HepG2 (cell line): ENCODE measurements around the gene CORO1A. TPM values are rescaled to one million over a fixed set of nuclear protein-coding genes. Genes with fewer than 3 reads are reported as not detected.

ENCODE experiments used
- CBX2 ChIP-seq, 2 experiments: fragments of 200-600 bp in 1 of 2; sonication (generic); formaldehyde crosslinking in 1 of 2; IDR thresholded peaks; 2 replicates each; pipeline versions ENCODE4 v1.7.0 to v1.8.1; 2018 to 2022; ENCODE audit warnings: low read depth in 2 of 2, low read length in 1 of 2, mild to moderate bottlenecking in 1 of 2, missing genetic modification reagents in 1 of 2
- ERF ChIP-seq: IDR thresholded peaks from 2 replicates; pipeline ENCODE4 v1.6.1; 2018; ENCODE audit warnings: missing biosample characterization, missing genetic modification reagents
- HNF1B ChIP-seq: sonication (generic); formaldehyde crosslinking; IDR thresholded peaks from 2 replicates; pipeline ENCODE4 v1.5.1; 2020; ENCODE audit warnings: mild to moderate bottlenecking, moderate library complexity, missing genetic modification reagents
- IRF1 ChIP-seq: sonication (generic); formaldehyde crosslinking; IDR thresholded peaks from 2 replicates; pipeline ENCODE4 v1.4.0; 2020; ENCODE audit warnings: low read depth, mild to moderate bottlenecking, missing genetic modification reagents
- KAT8 ChIP-seq: IDR thresholded peaks from 2 replicates; pipeline ENCODE4 v1.6.1; 2016; ENCODE audit warnings: missing genetic modification reagents, missing compliant biosample characterization
- KMT2B ChIP-seq: IDR thresholded peaks from 2 replicates; pipeline ENCODE4 v1.6.1; 2016; ENCODE audit warnings: missing genetic modification reagents, missing compliant biosample characterization
- MED13 ChIP-seq: sonication (generic); formaldehyde crosslinking; IDR thresholded peaks from 2 replicates; pipeline ENCODE4 v1.5.0; 2020; ENCODE audit warnings: missing genetic modification reagents
- PLRG1 ChIP-seq: fragments of 450-650 bp; conservative IDR thresholded peaks from 2 replicates; pipeline ENCODE4 v1.6.1; 2016
- SAP130 ChIP-seq: IDR thresholded peaks from 2 replicates; pipeline ENCODE4 v1.6.1; 2016; ENCODE audit warnings: low read depth
- SP140L ChIP-seq: sonication (generic); formaldehyde crosslinking; IDR thresholded peaks from 2 replicates; pipeline ENCODE4 v1.4.0; 2020; ENCODE audit warnings: missing genetic modification reagents, borderline replicate concordance
- THAP9 ChIP-seq: sonication (generic); formaldehyde crosslinking; IDR thresholded peaks from 2 replicates; pipeline ENCODE4; 2020; ENCODE audit warnings: missing genetic modification reagents, mild to moderate bottlenecking, borderline replicate concordance
- YEATS4 ChIP-seq: sonication (generic); formaldehyde crosslinking; IDR thresholded peaks from 2 replicates; pipeline ENCODE4 v1.4.0; 2020; ENCODE audit warnings: missing genetic modification reagents, borderline replicate concordance
- ZBTB25 ChIP-seq: IDR thresholded peaks from 2 replicates; pipeline ENCODE4 v1.6.1; 2018; ENCODE audit warnings: missing genetic modification reagents
- ZNF124 ChIP-seq: sonication (generic); formaldehyde crosslinking; IDR thresholded peaks from 2 replicates; pipeline ENCODE4 v1.4.0; 2020; ENCODE audit warnings: missing genetic modification reagents
- ZNF256 ChIP-seq: sonication (generic); formaldehyde crosslinking; conservative IDR thresholded peaks from 2 replicates; pipeline ENCODE4 v1.4.0; 2020; ENCODE audit warnings: missing genetic modification reagents
- ZNF281 ChIP-seq: sonication (generic); formaldehyde crosslinking; IDR thresholded peaks from 2 replicates; pipeline ENCODE4 v1.4.0; 2020; ENCODE audit warnings: missing genetic modification reagents, borderline replicate concordance
- ZNF282 ChIP-seq: fragments of 450-650 bp; IDR thresholded peaks from 2 replicates; pipeline ENCODE4 v1.6.1; 2018; ENCODE audit not compliant: partially characterized antibody
- ZNF343 ChIP-seq: sonication (generic); formaldehyde crosslinking; IDR thresholded peaks from 2 replicates; pipeline ENCODE4 v1.4.0; 2020; ENCODE audit warnings: mild to moderate bottlenecking, missing genetic modification reagents
- ZSCAN20 ChIP-seq: sonication (generic); formaldehyde crosslinking; IDR thresholded peaks from 2 replicates; pipeline ENCODE4 v1.4.0; 2020; ENCODE audit warnings: missing genetic modification reagents, mild to moderate bottlenecking, borderline replicate concordance
- polyA plus RNA-seq, 8 experiments: library from polyadenylated mRNA; depleted of rRNA in 3 of 8; stranded (reverse) in 7 of 8; unstranded in 1 of 8; fragments of >200 nt; fragmentation: Illumina TruSeq in 4 of 8; extraction: Trizol in 4 of 8; gene quantifications; 2 replicates each; pipeline versions ENCODE4 v1.2.1 to v1.2.3, GENCODE V29; 2011 to 2016; ENCODE audit warnings: low read depth in 4 of 8, missing spikeins in 1 of 8, mixed read lengths in 1 of 8; ENCODE audit not compliant: insufficient read depth in 1 of 8
- total RNA-seq, 5 experiments: library from RNA; depleted of rRNA; stranded (reverse); fragments of >200 nt; fragmentation: Illumina TruSeq; extraction: Trizol; gene quantifications; 2 replicates each; pipeline ENCODE4 v1.2.3, GENCODE V29; 2016; ENCODE audit warnings: low read depth in 1 of 5

The CORO1A gene
- total and polyA plus RNA-seq, 2 of the 13 experiments (the other 11 are each of a cell fraction or from before 2014, with no cell fraction given): 6.5 to 12.9 TPM

GRCh38 chr16:30139583-30140481, 43.6 kb upstream of the CORO1A start (continued):
- peak; percentile 93 for TF ChIP-seq ZNF281 (CRISPR knock-in tag)
- TF ChIP-seq KAT8 (CRISPR knock-in tag): peak; percentile 93
- no peak for TF ChIP-seq IRF1 (CRISPR knock-in tag)
- TF ChIP-seq ZNF256 (CRISPR knock-in tag): no peak
- TF ChIP-seq YEATS4 (CRISPR knock-in tag): peak; percentile 55; the same call in 1 of the 2 replicates
- no peak for TF ChIP-seq CBX2 (IDR thresholded peaks at IDR 0.05; ENCODE audit: low read depth, low read length)
- 0 out of 2 replicates have a peak, but pooled peaks have one; percentile 64 for TF ChIP-seq CBX2 (CRISPR knock-in tag; IDR thresholded peaks at IDR 0.05; ENCODE audit: low read depth)
- 0 out of 2 replicates have a peak, but pooled peaks have one; percentile 36 for TF ChIP-seq ZNF124 (CRISPR knock-in tag)
- TF ChIP-seq ZBTB25: no peak
- TF ChIP-seq SP140L: peak; percentile 89; the same call in 1 of the 2 replicates
- no peak for TF ChIP-seq MED13 (CRISPR knock-in tag)
- TF ChIP-seq SAP130 (CRISPR knock-in tag): peak; percentile 98
- TF ChIP-seq KMT2B: peak; percentile 73; the same call in 1 of the 2 replicates
- TF ChIP-seq HNF1B (CRISPR knock-in tag): peak; percentile 67
- TF ChIP-seq THAP9 (CRISPR knock-in tag): no peak
- no peak for TF ChIP-seq ZSCAN20 (CRISPR knock-in tag)
- no peak for TF ChIP-seq ZNF282
- TF ChIP-seq PLRG1: no peak
- TF ChIP-seq ZNF343: peak; percentile 67; the same call in 1 of the 2 replicates
- peak; percentile 92 for TF ChIP-seq ERF (CRISPR knock-in tag)
